ENCODE results near the gene AOPEP. TPM values are rescaled to one million over a fixed set of nuclear protein-coding genes. Genes with fewer than 3 reads are reported as not detected.
A peak's percentile ranks its signal among the peaks of the same experiment; 100 is the strongest.

The AOPEP gene
- total and polyA plus RNA-seq, 2 of the 13 experiments (the other 11 are each of a cell fraction or from before 2014, with no cell fraction given): 22.2 to 41.6 TPM

DNA sequence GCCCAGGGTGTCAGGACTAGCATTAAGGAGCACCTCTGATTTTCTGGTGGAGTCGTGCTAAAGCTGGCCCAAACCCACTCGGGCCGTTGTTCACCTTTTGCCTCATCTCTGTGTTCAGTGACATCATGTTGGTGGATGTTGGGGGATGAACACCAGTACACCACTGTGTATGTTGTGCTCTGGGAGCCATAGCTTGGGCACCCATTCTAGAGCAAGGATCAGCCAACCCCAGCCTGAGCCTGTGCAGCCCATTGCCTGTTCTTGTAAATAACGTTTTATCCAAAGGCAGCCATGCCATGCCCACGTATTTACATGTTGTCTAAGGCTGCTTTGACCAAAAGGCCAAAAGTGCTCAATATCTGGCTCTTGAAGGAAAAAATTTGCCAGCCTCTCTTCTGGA, 345.4 kb downstream of the AOPEP start (continued):
- TF ChIP-seq PHF5A (CRISPR knock-in tag; IDR thresholded peaks at IDR 0.05; ENCODE audit: low read depth, unreplicated experiment) (no peak), ZNF709 (CRISPR knock-in tag; IDR thresholded peaks at IDR 0.05) (no peak)
- TF ChIP-seq, protein P1, sequence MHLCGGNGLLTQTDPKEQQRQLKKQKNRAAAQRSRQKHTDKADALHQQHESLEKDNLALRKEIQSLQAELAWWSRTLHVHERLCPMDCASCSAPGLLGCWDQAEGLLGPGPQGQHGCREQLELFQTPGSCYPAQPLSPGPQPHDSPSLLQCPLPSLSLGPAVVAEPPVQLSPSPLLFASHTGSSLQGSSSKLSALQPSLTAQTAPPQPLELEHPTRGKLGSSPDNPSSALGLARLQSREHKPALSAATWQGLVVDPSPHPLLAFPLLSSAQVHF (CRISPR knock-in tag; IDR thresholded peaks at IDR 0.05): no peak

DNA sequence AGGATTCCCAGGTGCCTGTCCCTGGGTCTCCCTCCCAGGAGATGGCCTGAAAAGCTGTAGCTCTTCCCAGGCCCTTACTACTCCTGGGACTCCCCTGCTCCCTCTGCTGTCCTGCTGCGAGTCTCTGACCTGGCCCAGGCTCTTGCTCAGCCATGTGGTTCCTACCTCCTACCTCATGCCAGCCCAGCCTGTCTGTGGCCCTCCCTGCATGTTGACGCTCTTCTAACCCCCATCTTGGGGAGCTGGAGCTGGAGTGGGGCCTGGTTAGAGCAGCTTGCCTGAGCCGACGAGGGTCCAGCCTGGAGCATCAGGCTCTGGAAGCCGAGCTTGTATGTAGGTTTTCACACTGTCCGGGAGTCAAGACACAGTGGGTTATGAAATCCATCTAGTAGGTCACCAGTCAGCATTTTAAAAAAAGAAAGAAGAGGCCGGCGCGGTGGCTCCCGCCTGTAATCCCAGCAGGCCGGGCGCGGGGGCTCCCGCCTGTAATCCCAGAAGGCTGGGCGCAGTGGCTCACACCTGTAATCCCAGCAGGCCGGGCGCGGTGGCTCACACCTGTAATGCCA, 346.6 kb downstream of the AOPEP start:
- Histone ChIP-seq H3K79me2 (ENCODE audit: insufficient read depth, low read length) (peaks cover 95% of the 10 kb centered on the region), H3K36me3 (replicated peaks in 1 of 2; ENCODE audit: control insufficient read depth in 1 of 2, insufficient read depth in 2 of 2, low read length in 2 of 2) (peaks cover 29 to 67% of the 10 kb centered on the region in 2 experiments), H4K20me1 (ENCODE audit: insufficient read depth, low read length) (peaks cover 37% of the 10 kb centered on the region), H3K4me2 (ENCODE audit: low read depth, low read length) (no peak overlapping the region), H3K4me1 (ENCODE audit: insufficient read depth, low read length) (peaks cover 48% of the 10 kb centered on the region), H3K4me3 (replicated peaks in 1 of 3; ENCODE audit: insufficient read depth in 1 of 3, low read depth in 2 of 3, low read length in 3 of 3) (no peak overlapping the region), H3K9me3 (ENCODE audit: low read length) (no peaks in the 10 kb centered on the region), H3K9ac (ENCODE audit: insufficient read depth, low read depth, low read length) (no peak overlapping the region), H2AFZ (ENCODE audit: low read length) (no peak overlapping the region), H3K27ac (ENCODE audit: extremely low read length, insufficient read depth, low read length) (no peak overlapping the region), H3K27me3 (ENCODE audit: control insufficient read depth in 1 of 2, insufficient read depth in 2 of 2, low read length in 2 of 2) (no peaks in the 10 kb centered on the region)
- BruUV-seq (replicated peaks): no TSS peak
- FAIRE-seq (no peak), ATAC-seq (peak; percentile 47), DNase-seq (ENCODE audit: low spot score) (peak; percentile 25)
- ChIA-PET CTCF (ENCODE audit: low intra/inter-chr PET ratio, low total read pairs) (no interaction called here), POLR2A (interaction anchor here (1.0 kb wide), 1 partner anchor 66 kb away, joined by 3 read pairs; no protein-coding TSS in a partner anchor)
- intact Hi-C loops (cut with micrococcal nuclease; ENCODE audit: unreplicated experiment): loop anchor here (1.0 kb wide), 1 partner anchor 290 kb away; no protein-coding TSS in a partner anchor
- WGBS (ENCODE audit: low lambda C conversion rate): 99% methylated on average over 18 of the region's 18 CpGs
- in situ Hi-C loops (cut with HindIII; ENCODE audit: extremely low pct_ligation_motif_present, low pct_unique_long_range_greater_than_20kb): no loop called here
- TF ChIP-seq ZNF331 (CRISPR knock-in tag; IDR thresholded peaks at IDR 0.05) (no peak), ZNF83 (CRISPR knock-in tag; IDR thresholded peaks at IDR 0.05; ENCODE audit: borderline replicate concordance) (no peak), TRIM24 (CRISPR knock-in tag; IDR thresholded peaks at IDR 0.05) (no peak)
- TF ChIP-seq, protein P2, sequence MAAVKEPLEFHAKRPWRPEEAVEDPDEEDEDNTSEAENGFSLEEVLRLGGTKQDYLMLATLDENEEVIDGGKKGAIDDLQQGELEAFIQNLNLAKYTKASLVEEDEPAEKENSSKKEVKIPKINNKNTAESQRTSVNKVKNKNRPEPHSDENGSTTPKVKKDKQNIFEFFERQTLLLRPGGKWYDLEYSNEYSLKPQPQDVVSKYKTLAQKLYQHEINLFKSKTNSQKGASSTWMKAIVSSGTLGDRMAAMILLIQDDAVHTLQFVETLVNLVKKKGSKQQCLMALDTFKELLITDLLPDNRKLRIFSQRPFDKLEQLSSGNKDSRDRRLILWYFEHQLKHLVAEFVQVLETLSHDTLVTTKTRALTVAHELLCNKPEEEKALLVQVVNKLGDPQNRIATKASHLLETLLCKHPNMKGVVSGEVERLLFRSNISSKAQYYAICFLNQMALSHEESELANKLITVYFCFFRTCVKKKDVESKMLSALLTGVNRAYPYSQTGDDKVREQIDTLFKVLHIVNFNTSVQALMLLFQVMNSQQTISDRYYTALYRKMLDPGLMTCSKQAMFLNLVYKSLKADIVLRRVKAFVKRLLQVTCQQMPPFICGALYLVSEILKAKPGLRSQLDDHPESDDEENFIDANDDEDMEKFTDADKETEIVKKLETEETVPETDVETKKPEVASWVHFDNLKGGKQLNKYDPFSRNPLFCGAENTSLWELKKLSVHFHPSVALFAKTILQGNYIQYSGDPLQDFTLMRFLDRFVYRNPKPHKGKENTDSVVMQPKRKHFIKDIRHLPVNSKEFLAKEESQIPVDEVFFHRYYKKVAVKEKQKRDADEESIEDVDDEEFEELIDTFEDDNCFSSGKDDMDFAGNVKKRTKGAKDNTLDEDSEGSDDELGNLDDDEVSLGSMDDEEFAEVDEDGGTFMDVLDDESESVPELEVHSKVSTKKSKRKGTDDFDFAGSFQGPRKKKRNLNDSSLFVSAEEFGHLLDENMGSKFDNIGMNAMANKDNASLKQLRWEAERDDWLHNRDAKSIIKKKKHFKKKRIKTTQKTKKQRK (IDR thresholded peaks at IDR 0.05; ENCODE audit: low read length): no peak
- TF ChIP-seq, protein P3, sequence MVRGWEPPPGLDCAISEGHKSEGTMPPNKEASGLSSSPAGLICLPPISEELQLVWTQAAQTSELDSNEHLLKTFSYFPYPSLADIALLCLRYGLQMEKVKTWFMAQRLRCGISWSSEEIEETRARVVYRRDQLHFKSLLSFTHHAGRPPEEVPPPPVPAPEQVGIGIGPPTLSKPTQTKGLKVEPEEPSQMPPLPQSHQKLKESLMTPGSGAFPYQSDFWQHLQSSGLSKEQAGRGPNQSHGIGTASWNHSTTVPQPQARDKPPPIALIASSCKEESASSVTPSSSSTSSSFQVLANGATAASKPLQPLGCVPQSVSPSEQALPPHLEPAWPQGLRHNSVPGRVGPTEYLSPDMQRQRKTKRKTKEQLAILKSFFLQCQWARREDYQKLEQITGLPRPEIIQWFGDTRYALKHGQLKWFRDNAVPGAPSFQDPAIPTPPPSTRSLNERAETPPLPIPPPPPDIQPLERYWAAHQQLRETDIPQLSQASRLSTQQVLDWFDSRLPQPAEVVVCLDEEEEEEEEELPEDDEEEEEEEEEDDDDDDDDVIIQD (CRISPR knock-in tag; IDR thresholded peaks at IDR 0.05; ENCODE audit: low read depth): no peak
- TF ChIP-seq, protein P4, sequence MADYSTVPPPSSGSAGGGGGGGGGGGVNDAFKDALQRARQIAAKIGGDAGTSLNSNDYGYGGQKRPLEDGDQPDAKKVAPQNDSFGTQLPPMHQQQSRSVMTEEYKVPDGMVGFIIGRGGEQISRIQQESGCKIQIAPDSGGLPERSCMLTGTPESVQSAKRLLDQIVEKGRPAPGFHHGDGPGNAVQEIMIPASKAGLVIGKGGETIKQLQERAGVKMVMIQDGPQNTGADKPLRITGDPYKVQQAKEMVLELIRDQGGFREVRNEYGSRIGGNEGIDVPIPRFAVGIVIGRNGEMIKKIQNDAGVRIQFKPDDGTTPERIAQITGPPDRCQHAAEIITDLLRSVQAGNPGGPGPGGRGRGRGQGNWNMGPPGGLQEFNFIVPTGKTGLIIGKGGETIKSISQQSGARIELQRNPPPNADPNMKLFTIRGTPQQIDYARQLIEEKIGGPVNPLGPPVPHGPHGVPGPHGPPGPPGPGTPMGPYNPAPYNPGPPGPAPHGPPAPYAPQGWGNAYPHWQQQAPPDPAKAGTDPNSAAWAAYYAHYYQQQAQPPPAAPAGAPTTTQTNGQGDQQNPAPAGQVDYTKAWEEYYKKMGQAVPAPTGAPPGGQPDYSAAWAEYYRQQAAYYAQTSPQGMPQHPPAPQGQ (CRISPR knock-in tag; IDR thresholded peaks at IDR 0.05; ENCODE audit: borderline replicate concordance): no peak
- TF ChIP-seq, protein P5, sequence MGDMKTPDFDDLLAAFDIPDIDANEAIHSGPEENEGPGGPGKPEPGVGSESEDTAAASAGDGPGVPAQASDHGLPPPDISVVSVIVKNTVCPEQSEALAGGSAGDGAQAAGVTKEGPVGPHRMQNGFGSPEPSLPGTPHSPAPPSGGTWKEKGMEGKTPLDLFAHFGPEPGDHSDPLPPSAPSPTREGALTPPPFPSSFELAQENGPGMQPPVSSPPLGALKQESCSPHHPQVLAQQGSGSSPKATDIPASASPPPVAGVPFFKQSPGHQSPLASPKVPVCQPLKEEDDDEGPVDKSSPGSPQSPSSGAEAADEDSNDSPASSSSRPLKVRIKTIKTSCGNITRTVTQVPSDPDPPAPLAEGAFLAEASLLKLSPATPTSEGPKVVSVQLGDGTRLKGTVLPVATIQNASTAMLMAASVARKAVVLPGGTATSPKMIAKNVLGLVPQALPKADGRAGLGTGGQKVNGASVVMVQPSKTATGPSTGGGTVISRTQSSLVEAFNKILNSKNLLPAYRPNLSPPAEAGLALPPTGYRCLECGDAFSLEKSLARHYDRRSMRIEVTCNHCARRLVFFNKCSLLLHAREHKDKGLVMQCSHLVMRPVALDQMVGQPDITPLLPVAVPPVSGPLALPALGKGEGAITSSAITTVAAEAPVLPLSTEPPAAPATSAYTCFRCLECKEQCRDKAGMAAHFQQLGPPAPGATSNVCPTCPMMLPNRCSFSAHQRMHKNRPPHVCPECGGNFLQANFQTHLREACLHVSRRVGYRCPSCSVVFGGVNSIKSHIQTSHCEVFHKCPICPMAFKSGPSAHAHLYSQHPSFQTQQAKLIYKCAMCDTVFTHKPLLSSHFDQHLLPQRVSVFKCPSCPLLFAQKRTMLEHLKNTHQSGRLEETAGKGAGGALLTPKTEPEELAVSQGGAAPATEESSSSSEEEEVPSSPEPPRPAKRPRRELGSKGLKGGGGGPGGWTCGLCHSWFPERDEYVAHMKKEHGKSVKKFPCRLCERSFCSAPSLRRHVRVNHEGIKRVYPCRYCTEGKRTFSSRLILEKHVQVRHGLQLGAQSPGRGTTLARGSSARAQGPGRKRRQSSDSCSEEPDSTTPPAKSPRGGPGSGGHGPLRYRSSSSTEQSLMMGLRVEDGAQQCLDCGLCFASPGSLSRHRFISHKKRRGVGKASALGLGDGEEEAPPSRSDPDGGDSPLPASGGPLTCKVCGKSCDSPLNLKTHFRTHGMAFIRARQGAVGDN (CRISPR knock-in tag; IDR thresholded peaks at IDR 0.05): peak; percentile 58
